ENCODE results near the gene METAP1D.

Gene METAP1D

GRCh38 chr2:171999161-171999560, 592 bp upstream of the METAP1D start:
- no peak for DNase-seq

- no peak for DNase-seq
Observed at GRCh38 chr2:172000696-172001361, 1.1 kb downstream of the METAP1D start.

GRCh38 chr2:172007372-172007771, 7.6 kb downstream of the METAP1D start:
- no peak for DNase-seq

- no peak for DNase-seq
Observed at GRCh38 chr2:172009823-172010222, 10.1 kb downstream of the METAP1D start.

GRCh38 chr2:172011812-172012575, 12.2 kb downstream of the METAP1D start:
- DNase-seq, result no peak

GRCh38 chr2:172012677-172013391, 13.1 kb downstream of the METAP1D start:
- no peak for DNase-seq

- DNase-seq, result no peak
Observed at GRCh38 chr2:172013396-172013795, 13.6 kb downstream of the METAP1D start.

GRCh38 chr2:172021074-172021931, 21.6 kb downstream of the METAP1D start:
- no peak for DNase-seq

- no peak for DNase-seq
Observed at GRCh38 chr2:172021955-172022354, 22.2 kb downstream of the METAP1D start.

- no peak for DNase-seq
Observed at GRCh38 chr2:172031536-172031935, 31.8 kb downstream of the METAP1D start.

GRCh38 chr2:172038121-172038520, 38.4 kb downstream of the METAP1D start:
- DNase-seq, result no peak

- no peak for DNase-seq
Observed at GRCh38 chr2:172038604-172039003, 38.9 kb downstream of the METAP1D start.

GRCh38 chr2:172039011-172039704, 39.4 kb downstream of the METAP1D start:
- DNase-seq, result no peak

- no peak for DNase-seq
Observed at GRCh38 chr2:172040311-172040710, 40.6 kb downstream of the METAP1D start.

GRCh38 chr2:172046080-172046678, 46.4 kb downstream of the METAP1D start:
- no peak for DNase-seq

- DNase-seq, result no peak
Observed at GRCh38 chr2:172046866-172047565, 47.3 kb downstream of the METAP1D start.

- DNase-seq, result no peak
Observed at GRCh38 chr2:172047566-172048507, 48.1 kb downstream of the METAP1D start.

GRCh38 chr2:172048508-172049503, 49.1 kb downstream of the METAP1D start:
- DNase-seq, result no peak

All from NCI-H1694 treated with DMSO at 0.1 percent for 48 hours (cell line).